Prostate gland (tissue), 2 donors: Measurements from ENCODE around the gene SCTR. TPM values are rescaled to one million over a fixed set of nuclear protein-coding genes. Genes with fewer than 3 reads are reported as not detected.
A peak's percentile ranks its signal among the peaks of the same experiment; 100 is the strongest.

ENCODE experiments used
- DNase-seq: peaks from one replicate; pipeline ENCODE4 v3.0.0-alpha.2; 2019; ENCODE audit warnings: low spot score
- H3K27ac ChIP-seq, 2 donors: fragments of 200-600 bp; sonication (generic); 2 replicates each; pipeline ENCODE4 v1.5.1; 2017 to 2019
- H3K27me3 ChIP-seq: fragments of 200-600 bp; sonication (generic); replicated peaks from 2 replicates; pipeline ENCODE4 v1.5.1; 2019; ENCODE audit not compliant: insufficient read depth
- H3K36me3 ChIP-seq, 2 donors: fragments of 200-600 bp; sonication (generic); 1 replicate in 1 of 2; 2 replicates in 1 of 2; pipeline versions ENCODE4 v1.5.1 to v1.8.1; 2017 to 2019
- H3K4me1 ChIP-seq: fragments of 200-600 bp; sonication (generic); replicated peaks from 2 replicates; pipeline ENCODE4 v1.5.1; 2019
- H3K4me3 ChIP-seq, 2 donors: fragments of 200-600 bp; sonication (generic); 2 replicates each; pipeline ENCODE4 v1.5.1; 2017 to 2019
- H3K9me3 ChIP-seq: fragments of 200-600 bp; sonication (generic); 2 replicates; pipeline ENCODE4 v1.5.1; 2017
- POLR2A ChIP-seq: fragments of 450-650 bp; IDR thresholded peaks from one replicate; pipeline ENCODE4 v1.6.1; 2016; ENCODE audit warnings: antibody characterized with exemption, mild to moderate bottlenecking
- POLR2AphosphoS5 ChIP-seq: sonication (generic); formaldehyde crosslinking; IDR thresholded peaks from one replicate; pipeline ENCODE4 v1.6.1; 2017; ENCODE audit warnings: antibody characterized with exemption
- WGBS: methylation state at CpG from one replicate; pipeline ENCODE4 v1.1.5; 2018; 5-methylcytosine and 5-hydroxymethylcytosine counted together
- intact Hi-C: fragments of 100-400 bp; cut with DNase I; formaldehyde crosslinking; loops from one replicate; pipeline ENCODE4 v1.14.2; 2022
- total RNA-seq, 2 donors: library from RNA; depleted of rRNA; stranded (reverse); fragments of >200 nt; gene quantifications; one replicate each; pipeline ENCODE4 v1.1.0, GENCODE V29; 2016
- TF ChIP-seq, protein P1 (sequence below), 4 experiments: fragments of 200-600 bp in 2 of 4; fragments of 450-650 bp in 2 of 4; sonication (generic) in 2 of 4; IDR thresholded peaks; 1 replicate in 3 of 4; 2 replicates in 1 of 4; pipeline ENCODE4 v1.5.1; 2016 to 2019; ENCODE audit warnings: antibody characterized with exemption in 4 of 4, mild to moderate bottlenecking in 2 of 4, moderate library complexity in 2 of 4

SCTR gene
- total RNA-seq, 2 donors from 2014 or later, result not detected

DNA sequence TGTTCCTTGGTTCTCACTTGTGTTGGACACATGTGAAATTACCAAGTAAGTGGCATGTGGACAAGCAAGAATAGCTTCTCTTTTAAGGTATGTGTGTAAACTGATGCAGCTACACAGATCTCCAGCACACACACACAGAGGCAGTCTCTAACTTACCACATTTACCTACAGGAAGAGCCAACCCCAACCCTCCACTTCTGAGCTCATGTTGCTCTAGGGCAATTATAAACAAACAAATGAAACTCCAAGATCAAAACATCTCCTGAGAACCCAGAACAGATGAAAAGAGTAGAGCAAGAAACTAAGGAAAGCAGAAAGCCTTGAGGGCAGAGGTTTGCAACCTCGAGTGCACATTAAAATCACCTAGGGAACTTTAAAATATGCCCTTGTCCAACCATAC is 108.7 kb downstream of the SCTR start:
- no peak for TF ChIP-seq POLR2A
- no peak for TF ChIP-seq POLR2AphosphoS5
- TF ChIP-seq, protein P1, sequence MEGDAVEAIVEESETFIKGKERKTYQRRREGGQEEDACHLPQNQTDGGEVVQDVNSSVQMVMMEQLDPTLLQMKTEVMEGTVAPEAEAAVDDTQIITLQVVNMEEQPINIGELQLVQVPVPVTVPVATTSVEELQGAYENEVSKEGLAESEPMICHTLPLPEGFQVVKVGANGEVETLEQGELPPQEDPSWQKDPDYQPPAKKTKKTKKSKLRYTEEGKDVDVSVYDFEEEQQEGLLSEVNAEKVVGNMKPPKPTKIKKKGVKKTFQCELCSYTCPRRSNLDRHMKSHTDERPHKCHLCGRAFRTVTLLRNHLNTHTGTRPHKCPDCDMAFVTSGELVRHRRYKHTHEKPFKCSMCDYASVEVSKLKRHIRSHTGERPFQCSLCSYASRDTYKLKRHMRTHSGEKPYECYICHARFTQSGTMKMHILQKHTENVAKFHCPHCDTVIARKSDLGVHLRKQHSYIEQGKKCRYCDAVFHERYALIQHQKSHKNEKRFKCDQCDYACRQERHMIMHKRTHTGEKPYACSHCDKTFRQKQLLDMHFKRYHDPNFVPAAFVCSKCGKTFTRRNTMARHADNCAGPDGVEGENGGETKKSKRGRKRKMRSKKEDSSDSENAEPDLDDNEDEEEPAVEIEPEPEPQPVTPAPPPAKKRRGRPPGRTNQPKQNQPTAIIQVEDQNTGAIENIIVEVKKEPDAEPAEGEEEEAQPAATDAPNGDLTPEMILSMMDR (IDR thresholded peaks at IDR 0.05), result no peak
- intact Hi-C loops, result no loop called here
- WGBS, result 55% methylated on average over 1 of the region's 1 CpG

DNA sequence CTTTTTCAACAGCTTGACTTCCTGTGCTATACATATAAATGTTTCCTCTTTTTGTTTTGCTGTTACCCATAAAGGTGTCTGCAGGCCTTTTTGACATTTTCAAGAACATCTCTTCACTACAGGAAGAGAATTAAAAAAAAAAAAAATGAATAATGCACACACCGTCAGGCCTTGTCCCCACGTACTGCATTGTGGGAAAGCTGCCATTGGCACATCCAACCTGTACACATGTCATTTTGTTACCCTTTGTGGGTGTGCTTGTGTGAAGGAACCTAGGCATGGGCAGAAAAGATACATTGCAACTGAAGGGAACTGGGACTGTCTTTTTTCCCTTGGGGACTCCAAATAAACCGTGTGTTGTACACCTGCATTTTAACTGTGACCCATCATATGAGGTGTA is 109.4 kb downstream of the SCTR start:
- Histone ChIP-seq H3K9me3 (no peaks in the 10 kb centered on the region), H3K27me3 (no peaks in the 10 kb centered on the region), H3K4me1 (no peaks in the 10 kb centered on the region), H3K4me3 (no peak overlapping the region), H3K36me3 (no peaks in the 10 kb centered on the region), H3K27ac (no peak overlapping the region)
- TF ChIP-seq POLR2A (no peak), POLR2AphosphoS5 (no peak)
- TF ChIP-seq, protein P1 (IDR thresholded peaks at IDR 0.05), result no peak
- 91% methylated on average over 3 of the region's 3 CpGs for WGBS
- DNase-seq, result no peak
- intact Hi-C loops, result no loop called here

More for the DNA sequence above, 108.7 kb downstream of the SCTR start:
- no peaks in the 10 kb centered on the region for H3K9me3 ChIP-seq
- H3K27ac ChIP-seq, result no peak overlapping the region
- DNase-seq, result no peak
- H3K4me1 ChIP-seq, result no peaks in the 10 kb centered on the region
- H3K27me3 ChIP-seq, result no peaks in the 10 kb centered on the region
- H3K4me3 ChIP-seq, result no peak overlapping the region
- H3K36me3 ChIP-seq, result no peaks in the 10 kb centered on the region

DNA sequence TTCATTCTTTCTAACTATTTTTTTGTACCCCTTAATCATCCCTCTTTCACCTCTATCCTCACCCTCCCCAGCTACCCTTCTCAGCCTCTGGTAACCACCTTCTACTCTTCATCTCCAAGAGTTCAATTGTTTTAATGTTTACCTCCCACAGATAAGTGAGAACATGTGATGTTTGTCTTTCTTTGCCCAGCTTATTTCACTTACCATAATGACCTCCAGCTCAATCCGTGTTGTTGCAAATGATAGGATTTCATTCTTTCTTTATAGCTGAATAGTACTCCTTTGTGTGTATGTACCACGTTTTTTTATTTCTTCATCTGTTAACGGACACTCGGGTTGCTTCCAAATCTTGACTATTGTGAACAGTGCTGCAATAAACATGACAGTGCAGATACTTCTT is 114.8 kb downstream of the SCTR start:
- no peaks in the 10 kb centered on the region for H3K27me3 ChIP-seq
- no peak for DNase-seq
- intact Hi-C loops, result loop anchor here (5.0 kb wide), 2 partner anchors 183 to 253 kb away; no protein-coding TSS in a partner anchor
- no peak overlapping the region for H3K4me3 ChIP-seq
- TF ChIP-seq POLR2AphosphoS5 (no peak), POLR2A (no peak)
- TF ChIP-seq, protein P1 (IDR thresholded peaks at IDR 0.05), result no peak
- WGBS, result 67% methylated on average over 4 of the region's 4 CpGs
- no peaks in the 10 kb centered on the region for H3K4me1 ChIP-seq
- H3K27ac ChIP-seq, result no peak overlapping the region
- H3K9me3 ChIP-seq, result no peaks in the 10 kb centered on the region
- H3K36me3 ChIP-seq, result no peaks in the 10 kb centered on the region

DNA sequence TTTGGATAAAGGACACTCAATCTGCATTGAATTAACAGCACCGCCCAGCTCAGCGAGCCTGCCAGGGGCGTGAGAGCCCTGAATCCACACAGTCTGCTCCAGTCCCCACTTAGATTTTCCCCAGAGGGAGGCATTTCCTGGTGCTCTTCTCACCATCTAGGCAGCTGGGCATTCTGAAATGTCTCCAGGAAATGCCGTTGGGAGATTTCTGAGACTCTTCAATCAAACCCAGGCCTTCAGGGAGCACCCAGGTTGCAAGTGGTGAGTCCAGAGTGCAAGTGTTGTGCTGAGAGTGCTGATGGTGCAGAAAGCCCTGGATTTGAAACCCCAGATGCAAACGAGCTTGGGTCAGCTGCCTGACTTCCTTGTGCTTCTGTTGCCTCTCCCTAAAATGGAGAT is 116.1 kb downstream of the SCTR start:
- Histone ChIP-seq H3K4me1 (no peaks in the 10 kb centered on the region), H3K27me3 (no peaks in the 10 kb centered on the region), H3K4me3 (no peak overlapping the region), H3K9me3 (no peaks in the 10 kb centered on the region), H3K36me3 (no peaks in the 10 kb centered on the region), H3K27ac (no peak overlapping the region)
- TF ChIP-seq, protein P1 (IDR thresholded peaks at IDR 0.05), result no peak
- TF ChIP-seq POLR2AphosphoS5 (no peak), POLR2A (no peak)
- DNase-seq, result no peak
- intact Hi-C loops, result loop anchor here (5.0 kb wide), 2 partner anchors 184 to 254 kb away; no protein-coding TSS in a partner anchor
- WGBS, result 64% methylated on average over 5 of the region's 5 CpGs

DNA sequence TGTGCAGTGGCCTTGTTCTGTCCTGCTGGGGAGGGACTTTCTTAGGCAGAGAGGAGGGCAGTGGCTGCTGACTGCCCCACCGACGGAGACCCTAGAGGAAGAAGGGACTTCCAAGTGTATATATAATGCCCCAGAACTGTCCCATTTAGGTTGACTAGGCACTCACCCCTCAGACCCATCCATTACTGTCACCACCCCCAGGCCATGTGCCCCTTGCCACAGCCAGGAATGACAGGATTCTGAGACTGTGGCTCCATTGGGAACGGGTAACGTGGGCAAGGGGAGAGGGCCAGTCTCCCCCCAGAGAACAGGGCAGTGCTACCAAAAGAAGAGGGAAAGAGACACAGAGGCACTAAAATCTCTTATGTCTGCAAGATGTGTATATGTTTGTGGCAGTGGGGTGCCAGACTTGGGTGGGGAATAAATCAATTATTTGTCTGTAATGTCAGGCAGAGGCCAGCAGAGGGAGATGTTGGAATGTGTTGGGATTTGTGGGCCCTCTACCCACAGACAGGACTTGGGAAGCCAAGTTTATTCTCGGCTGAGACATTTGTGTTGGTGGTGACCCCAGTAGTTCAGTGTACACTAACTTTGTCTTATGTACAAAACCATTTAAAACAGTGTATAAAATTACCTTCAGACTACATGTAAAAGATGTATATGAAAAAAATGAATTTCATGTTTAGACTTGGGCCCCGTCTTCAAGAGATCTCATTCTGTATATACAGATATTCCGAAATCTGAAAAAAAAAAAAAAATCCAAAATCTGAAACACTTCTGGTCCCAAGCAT is 116.7 kb downstream of the SCTR start:
- H3K4me1 ChIP-seq, result no peaks in the 10 kb centered on the region
- H3K36me3 ChIP-seq, result no peaks in the 10 kb centered on the region
- H3K27ac ChIP-seq, result no peak overlapping the region
- TF ChIP-seq POLR2A, result no peak
- TF ChIP-seq, protein P1 (IDR thresholded peaks at IDR 0.05), result peak; percentile 21 to 88 (median 80)
- intact Hi-C loops, result loop anchor here (2.0 to 5.0 kb wide), 3 partner anchors 69 to 255 kb away; no protein-coding TSS in a partner anchor
- WGBS, result 68% methylated on average over 7 of the region's 7 CpGs
- no peaks in the 10 kb centered on the region for H3K27me3 ChIP-seq
- H3K4me3 ChIP-seq, result no peak overlapping the region
- DNase-seq, result peak; percentile 29
- H3K9me3 ChIP-seq, result no peaks in the 10 kb centered on the region
